Measurements from ENCODE around the gene RPL10. TPM values are rescaled to one million over a fixed set of nuclear protein-coding genes. Genes with fewer than 3 reads are reported as not detected.

The RPL10 gene
- total RNA-seq, 4 donors from 2014 or later: 6,220 to 8,957 (median 7,673) TPM

GRCh38 chrX:154401045-154401799 lies 3.0 kb downstream of the RPL10 start:
- no peak for TF ChIP-seq CTCF (IDR thresholded peaks at IDR 0.05)
- DNase-seq (ENCODE audit: low spot score): no peak
- ATAC-seq (ENCODE audit: low FRiP score): no peak

GRCh38 chrX:154401918-154402621 lies 3.9 kb downstream of the RPL10 start:
- DNase-seq (ENCODE audit: low spot score): no peak
- no peak for ATAC-seq (ENCODE audit: low FRiP score)
- no peak for TF ChIP-seq CTCF (IDR thresholded peaks at IDR 0.05)

- DNase-seq (ENCODE audit: low spot score) (no peak), ATAC-seq (ENCODE audit: low FRiP score) (no peak)
- TF ChIP-seq CTCF (IDR thresholded peaks at IDR 0.05): no peak
Observed at GRCh38 chrX:154402622-154403127, 4.5 kb downstream of the RPL10 start.

- ATAC-seq (ENCODE audit: low FRiP score): no peak
- DNase-seq (ENCODE audit: low spot score): no peak
- TF ChIP-seq CTCF (IDR thresholded peaks at IDR 0.05): no peak
Observed at GRCh38 chrX:154403192-154403591, 5.0 kb downstream of the RPL10 start.

GRCh38 chrX:154403858-154404257 lies 5.7 kb downstream of the RPL10 start:
- ATAC-seq (ENCODE audit: low FRiP score) (no peak), DNase-seq (ENCODE audit: low spot score) (no peak)
- TF ChIP-seq CTCF (IDR thresholded peaks at IDR 0.05): no peak

- no peak for TF ChIP-seq CTCF (IDR thresholded peaks at IDR 0.05)
- ATAC-seq (ENCODE audit: low FRiP score) (no peak), DNase-seq (ENCODE audit: low spot score) (no peak)
Observed at GRCh38 chrX:154404625-154405192, 6.5 kb downstream of the RPL10 start.
